GM18502 (cell line): ENCODE measurements around the gene TMEM190.

ENCODE experiments used
- ATAC-seq: cut with Tn5 transposase; IDR thresholded peaks from one replicate; pipeline ENCODE4 v1.9.1; 2021; ENCODE audit warnings: mild to moderate bottlenecking; ENCODE audit not compliant: unreplicated experiment, poor library complexity

Gene TMEM190

GRCh38 chr19:55369653-55370304 is 6.8 kb upstream of the TMEM190 start:
- ATAC-seq: no peak

GRCh38 chr19:55370305-55370988 is 6.2 kb upstream of the TMEM190 start, which contains the start of gene IL11:
Gene IL11, minus strand, starts transcription at chr19:55370463. Its CDS starts 153 bp downstream, at chr19:55370310.
- ATAC-seq: no peak

DNA sequence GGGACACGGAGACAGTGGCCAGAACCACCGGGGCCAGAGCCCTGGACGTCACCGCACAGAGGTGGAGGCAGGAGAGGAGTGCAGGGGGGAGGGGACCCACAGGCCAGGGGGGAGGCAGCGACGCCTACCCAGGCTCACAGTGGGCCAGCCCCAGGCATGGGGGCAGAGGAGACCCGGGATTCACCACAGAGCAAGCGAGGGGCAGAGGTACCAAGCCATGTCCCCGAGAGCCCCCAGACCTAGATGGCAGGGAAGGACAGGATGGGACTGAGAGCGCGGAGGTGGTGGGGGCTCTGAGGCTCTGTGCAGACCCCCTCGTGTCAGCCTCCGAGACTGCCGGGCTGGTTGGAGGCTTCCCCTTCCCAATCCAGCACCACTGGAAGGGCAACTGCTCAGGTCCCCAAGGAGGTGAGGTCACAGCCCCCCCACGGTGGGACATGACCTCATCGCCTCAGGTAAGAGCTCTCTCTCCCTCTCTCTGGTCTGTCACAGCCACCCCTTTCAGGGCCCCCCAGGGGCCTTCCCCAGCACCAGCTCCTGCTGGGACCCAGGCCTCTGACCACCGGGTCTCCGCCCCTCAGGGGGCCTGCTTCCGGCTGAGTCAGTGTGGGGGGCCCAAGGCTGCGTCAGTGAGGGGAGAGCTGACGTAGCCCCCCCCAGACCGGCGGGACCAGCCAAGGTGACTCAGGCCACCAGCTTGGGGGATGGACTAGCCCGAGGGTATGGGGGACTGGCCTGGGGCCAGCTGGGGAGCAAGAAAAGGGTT is 4.1 kb upstream of the TMEM190 start:
- ATAC-seq: no peak

- no peak for ATAC-seq
Observed at GRCh38 chr19:55373306-55373992, 3.2 kb upstream of the TMEM190 start.

DNA sequence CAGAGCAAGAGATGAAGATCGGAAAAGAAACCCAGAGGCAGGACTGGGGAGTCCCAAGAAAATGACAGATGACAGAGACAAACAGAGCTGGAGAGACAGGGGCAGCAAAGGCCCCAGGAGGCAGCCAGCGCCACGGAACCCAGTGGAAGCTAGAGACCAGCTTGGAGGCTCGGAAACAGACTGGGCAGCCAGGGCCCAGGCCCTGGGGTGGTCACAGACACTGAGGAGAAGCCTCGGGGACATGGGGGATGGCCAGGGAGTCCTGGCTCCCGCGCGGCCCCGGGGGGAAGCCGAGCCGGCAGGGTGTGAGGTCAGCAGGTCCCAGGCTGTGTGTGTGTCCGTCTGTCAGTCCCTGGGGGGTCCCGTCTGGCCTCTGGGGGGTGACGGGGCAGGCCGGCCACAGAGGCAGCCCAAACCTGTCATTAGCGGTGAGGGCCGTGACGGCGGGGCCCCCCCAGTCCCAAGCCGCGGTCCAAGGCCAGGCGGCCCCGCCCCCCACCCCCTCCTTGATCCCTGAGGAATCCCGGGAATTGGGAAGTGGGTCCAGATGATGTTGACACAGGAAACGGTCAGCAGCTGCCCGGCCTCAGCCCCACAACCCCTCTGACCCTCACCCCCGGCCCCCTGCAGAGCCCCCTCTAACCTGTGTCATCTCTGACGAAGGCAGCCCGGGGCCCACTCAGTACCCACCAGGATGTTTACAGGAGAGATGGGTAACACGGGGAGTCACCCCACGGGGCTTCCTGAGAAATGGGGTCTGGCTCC is 2.5 kb upstream of the TMEM190 start:
- no peak for ATAC-seq

DNA sequence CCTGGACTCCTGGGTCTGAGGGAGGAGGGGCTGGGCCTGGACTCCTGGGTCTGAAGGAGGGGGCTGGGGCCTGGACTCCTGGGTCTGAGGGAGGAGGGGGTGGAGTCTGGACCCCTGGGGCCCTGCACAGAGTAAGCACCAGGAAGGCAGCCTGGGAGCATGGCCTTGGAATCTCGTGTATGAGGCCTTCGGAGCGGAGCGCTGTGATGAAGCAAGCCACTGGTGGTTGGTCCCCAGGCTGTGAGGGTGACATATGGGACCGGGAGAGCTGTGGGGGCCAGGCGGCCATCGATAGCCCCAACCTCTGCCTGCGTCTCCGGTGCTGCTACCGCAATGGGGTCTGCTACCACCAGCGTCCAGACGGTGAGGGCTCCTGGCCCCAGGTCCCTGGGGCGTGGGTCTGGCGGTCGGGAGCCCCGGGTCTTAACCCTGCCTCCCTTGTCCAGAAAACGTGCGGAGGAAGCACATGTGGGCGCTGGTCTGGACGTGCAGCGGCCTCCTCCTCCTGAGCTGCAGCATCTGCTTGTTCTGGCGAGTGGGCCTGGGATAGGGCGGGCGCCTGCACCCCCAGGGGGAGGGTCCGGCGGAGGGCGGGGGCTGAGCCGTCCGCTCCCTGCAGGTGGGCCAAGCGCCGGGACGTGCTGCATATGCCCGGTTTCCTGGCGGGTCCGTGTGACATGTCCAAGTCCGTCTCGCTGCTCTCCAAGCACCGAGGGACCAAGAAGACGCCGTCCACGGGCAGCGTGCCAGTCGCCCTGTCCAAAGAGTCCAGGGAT is 918 bp downstream of the TMEM190 start:
- ATAC-seq: no peak

DNA sequence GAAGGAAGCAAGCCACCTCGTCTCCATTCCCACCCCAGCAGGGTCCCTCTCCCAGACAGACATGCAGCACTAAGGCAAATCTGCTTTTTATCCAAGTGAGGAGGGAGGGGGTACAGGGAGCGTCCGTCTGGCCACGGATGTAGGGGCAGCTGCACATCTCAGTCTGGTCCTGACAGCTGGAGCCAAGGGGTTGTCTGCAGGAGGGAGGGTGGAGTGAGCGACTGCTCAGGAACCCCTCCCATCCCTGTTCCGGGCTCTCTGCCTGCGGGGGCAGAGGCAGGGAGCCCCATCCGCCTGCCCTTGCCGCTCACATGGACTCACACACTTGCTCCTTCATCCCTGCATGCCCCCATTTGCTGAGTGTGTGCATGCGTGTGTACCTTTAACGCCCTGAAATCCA is 2.5 kb downstream of the TMEM190 start:
- ATAC-seq: no peak

GRCh38 chr19:55382013-55382412 is 5.4 kb downstream of the TMEM190 start:
- ATAC-seq: no peak

DNA sequence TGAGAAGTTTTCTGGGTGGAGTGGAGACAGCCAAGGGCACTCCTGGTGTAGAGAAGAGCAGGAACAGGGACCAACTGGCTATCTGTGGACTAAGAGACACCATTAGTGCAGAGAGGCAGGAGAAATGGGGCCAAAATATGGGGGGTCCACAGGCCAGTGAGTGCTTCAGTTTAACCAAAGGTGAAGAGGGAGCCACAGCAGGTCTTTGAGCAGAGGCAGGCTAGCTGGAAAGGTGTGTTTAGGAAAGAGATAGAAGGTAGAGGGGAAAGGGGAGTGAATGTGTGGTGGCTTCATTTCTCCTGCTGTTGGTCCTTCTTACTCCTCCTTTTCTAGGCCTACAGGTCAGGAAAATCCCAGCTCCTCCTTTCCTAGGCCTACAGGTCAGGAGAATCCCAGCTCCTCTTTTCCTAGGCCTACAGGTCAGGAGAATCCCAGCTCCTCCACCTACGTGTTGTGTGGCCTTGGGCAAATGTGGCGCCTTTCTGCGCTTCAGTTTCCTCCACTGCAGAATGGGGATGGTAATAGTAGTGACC is 6.0 kb downstream of the TMEM190 start:
- ATAC-seq: no peak

GRCh38 chr19:55383279-55384130 is 6.9 kb downstream of the TMEM190 start:
- peak; percentile 19 for ATAC-seq

DNA sequence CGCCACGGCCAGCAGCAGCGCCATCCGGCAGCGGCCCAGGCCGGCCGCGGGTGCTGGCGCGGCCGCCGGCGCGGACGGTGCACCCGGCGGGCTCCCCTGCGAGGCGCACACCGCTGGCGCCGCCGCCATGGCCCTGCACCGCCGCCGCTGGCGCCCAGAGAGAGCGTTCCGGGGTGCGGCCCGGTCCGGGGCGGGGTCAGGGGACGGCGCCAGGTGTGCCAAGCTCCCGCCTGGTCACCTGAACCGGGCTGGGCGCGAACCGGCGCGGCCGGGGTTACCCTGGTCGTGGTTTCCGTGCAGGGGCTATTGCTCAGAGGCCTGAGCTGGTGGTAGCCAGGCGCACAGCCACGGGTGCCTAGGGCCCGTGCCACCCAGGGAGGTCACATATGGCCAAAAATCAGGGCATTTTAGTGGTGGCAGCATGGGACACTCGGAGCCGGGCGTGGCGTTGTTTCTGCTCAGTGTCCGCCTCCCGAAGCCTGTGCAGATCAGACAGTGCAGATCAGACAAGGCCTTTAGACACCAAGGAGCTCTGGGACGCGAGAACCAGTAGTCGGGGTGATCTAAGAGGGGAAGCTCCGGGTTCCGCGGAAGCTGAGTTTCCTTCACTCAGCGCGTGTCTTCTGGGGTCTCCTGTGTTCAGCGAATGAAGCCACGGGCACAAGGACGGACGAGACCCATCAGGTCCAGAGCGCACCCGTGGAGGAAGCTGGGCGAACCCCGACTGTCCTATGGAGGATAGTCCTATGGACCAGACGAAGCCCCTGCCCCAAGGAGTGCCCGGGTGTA is 7.7 kb downstream of the TMEM190 start, which contains the start of gene TMEM238:
TSS of gene TMEM238 (minus strand) at position 162 of the 789 bp plus-strand sequence. CDS start at position 129, 33 bp downstream.
- peak; percentile 19 for ATAC-seq

GRCh38 chr19:55384920-55385723 is 8.5 kb downstream of the TMEM190 start:
- ATAC-seq: peak; percentile 51

DNA sequence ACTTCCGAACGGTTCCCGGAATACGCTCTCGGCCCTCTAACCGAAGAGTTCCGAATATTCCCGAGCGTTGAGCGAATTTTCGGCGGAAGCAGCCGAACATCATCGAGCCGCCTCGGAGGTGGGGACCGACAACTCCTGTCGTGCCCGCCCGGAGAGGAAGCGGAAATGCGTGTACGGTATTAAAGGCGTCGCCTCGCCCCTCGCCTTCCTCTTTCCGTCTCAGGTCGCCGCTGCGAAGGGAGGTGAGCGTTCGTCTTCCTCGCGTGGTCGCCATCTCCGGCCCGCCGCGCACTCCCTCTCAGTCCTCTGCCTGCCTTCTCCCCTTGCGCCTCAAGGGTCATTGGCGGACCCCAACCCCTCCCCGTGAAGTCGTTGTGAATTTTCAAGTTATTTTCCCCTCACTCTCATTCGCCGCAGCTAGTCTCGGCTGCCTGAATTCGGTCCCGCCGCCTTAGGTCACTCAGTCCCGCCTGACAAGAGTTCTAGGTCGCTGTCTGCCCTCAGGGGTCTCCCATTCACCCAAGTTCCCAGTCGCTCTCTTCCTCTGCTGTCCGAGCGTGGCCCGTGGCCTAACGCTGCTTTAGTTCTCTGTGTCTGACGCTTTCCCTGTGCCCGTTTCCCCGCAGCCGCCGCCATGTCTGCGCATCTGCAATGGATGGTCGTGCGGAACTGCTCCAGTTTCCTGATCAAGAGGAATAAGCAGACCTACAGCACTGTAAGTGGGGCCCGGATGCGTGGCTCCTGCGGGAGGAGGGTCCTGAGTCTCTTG is 9.3 kb downstream of the TMEM190 start, which contains the start of gene RPL28:
TSS of gene RPL28 (plus strand) at position 209 of the 769 bp plus-strand sequence. CDS start at position 635, 426 bp downstream.
- peak; percentile 60 for ATAC-seq

GRCh38 chr19:55386493-55386971 is 9.9 kb downstream of the TMEM190 start:
- ATAC-seq: no peak
